SJSA1 (cell line): Measurements from ENCODE around the gene ETV6. TPM values are rescaled to one million over a fixed set of nuclear protein-coding genes. Genes with fewer than 3 reads are reported as not detected.
A peak's percentile ranks its signal among the peaks of the same experiment; 100 is the strongest.

Experiments
- DNase-seq, 2 experiments: peaks; one replicate each; pipeline ENCODE4 v3.0.0-alpha.2; 2015 to 2020; ENCODE audit warnings: low spot score in 2 of 2, low read depth in 1 of 2
- H3K27ac ChIP-seq: fragments of 250-450 bp; sonication (Bioruptor Pico); 2 replicates; pipeline ENCODE4 v1.5.1; 2020; ENCODE audit warnings: mild to moderate bottlenecking, moderate library complexity
- H3K27me3 ChIP-seq: fragments of 250-450 bp; sonication (Bioruptor Pico); replicated peaks from 2 replicates; pipeline ENCODE4 v1.5.1; 2020; ENCODE audit warnings: mild to moderate bottlenecking, moderate library complexity
- H3K36me3 ChIP-seq: fragments of 250-450 bp; sonication (Bioruptor Pico); 2 replicates; pipeline ENCODE4 v1.5.1; 2020; ENCODE audit warnings: mild to moderate bottlenecking
- H3K4me1 ChIP-seq: fragments of 250-450 bp; sonication (Bioruptor Pico); replicated peaks from 2 replicates; pipeline ENCODE4 v1.6.1; 2021; ENCODE audit warnings: mild to moderate bottlenecking
- H3K4me3 ChIP-seq: fragments of 250-450 bp; sonication (Bioruptor Pico); 2 replicates; pipeline ENCODE4 v1.5.1; 2020; ENCODE audit warnings: mild to moderate bottlenecking
- H3K9me3 ChIP-seq: fragments of 250-450 bp; sonication (Bioruptor Pico); replicated peaks from 2 replicates; pipeline ENCODE4 v1.5.1; 2020; ENCODE audit warnings: mild to moderate bottlenecking
- total RNA-seq: library from RNA; depleted of rRNA; stranded (reverse); fragments of >200 nt; shearing (Covaris generic); gene quantifications from 2 replicates; pipeline ENCODE4 v1.2.3, GENCODE V29; 2014

The ETV6 gene
- total RNA-seq, 1 experiment from 2014 or later = 8.0 TPM

DNA sequence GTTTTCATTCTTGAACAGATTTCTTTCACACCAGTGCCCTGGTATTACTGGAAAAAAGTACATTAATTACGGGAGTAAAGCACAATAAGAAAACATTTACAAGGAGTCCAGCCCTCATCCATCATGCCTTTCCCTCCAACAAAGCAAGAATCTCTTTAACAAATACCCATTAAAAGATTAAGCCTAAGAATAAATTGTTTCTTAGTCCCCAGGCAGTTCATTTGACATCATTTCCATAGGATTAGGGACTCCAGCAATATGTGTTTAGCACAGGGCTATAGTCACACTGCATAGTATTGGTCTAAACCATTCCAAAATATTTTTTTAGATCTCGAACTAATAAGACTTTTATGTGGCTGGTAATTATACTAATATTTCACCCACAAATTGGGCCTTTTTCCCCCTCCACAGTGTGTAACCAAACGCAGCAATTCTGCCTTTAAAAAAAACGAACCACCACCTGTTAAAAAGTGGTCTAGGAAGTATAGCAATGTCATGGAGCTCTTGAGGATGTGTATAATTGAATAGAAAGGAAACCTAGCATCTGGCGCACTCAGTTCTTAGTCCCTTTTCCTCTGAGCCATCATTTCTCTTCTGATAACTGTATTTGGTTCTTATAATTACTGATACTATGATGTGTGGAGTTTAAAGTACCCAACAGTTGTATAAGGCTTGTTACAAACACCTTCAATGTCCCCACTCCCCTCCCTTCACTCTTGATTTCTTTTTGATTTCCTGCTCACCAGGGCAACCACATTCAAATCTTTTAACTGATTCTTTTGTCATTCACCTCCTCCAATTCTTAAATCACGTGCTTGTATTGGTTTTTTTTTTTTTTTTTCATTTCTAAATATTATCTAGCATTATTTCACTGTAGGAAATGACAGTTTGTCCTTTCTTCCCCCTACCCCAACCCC is 138.7 kb downstream of the ETV6 start:
- Histone ChIP-seq H3K9me3 (no peaks in the 10 kb centered on the region), H3K36me3 (no peaks in the 10 kb centered on the region; the same call in 1 of the 2 replicates), H3K4me1 (peaks cover 19% of the 10 kb centered on the region), H3K4me3 (no peak overlapping the region), H3K27ac (no peak overlapping the region), H3K27me3 (no peaks in the 10 kb centered on the region)
- DNase-seq = no peak

DNA sequence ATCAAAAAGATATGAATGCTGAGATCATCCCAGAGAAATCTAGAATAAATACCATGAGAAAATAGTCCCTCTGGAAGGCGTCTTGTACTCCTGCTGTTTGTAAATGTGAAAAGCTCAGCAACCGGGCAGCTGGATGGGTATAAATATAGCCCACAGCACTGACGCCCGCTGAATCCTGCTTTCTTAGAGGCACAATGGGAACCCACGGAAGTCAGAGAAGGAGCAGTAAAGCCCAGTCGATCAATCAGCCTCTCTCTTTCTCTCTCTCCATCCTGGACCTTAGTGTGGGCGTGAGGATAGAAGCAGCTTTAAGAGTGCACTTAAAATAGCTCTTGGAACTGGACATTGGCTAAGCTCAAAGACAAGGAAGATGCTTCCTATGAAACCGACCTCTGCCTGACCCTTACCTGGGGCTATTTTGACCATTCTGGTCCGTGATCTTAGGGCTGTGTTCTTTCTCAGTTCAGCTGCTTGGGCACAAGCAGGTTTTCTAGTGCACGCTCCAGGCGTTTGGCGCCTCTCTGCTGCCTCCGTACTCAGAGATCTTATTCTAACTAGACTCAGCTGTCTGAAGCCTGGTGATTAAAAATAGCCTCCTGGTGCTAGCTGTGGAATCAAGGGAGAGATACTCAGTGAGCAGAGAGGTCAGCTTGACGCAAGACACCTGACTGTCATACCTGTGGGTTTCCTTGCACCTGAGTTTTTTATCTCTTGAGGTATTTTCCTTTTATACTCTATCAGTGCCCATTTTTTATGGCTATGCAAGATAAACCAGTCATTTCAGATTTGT is 144.6 kb downstream of the ETV6 start:
- peaks cover 63% of the 10 kb centered on the region for H3K4me1 ChIP-seq
- H3K27ac ChIP-seq = no peak overlapping the region

DNA sequence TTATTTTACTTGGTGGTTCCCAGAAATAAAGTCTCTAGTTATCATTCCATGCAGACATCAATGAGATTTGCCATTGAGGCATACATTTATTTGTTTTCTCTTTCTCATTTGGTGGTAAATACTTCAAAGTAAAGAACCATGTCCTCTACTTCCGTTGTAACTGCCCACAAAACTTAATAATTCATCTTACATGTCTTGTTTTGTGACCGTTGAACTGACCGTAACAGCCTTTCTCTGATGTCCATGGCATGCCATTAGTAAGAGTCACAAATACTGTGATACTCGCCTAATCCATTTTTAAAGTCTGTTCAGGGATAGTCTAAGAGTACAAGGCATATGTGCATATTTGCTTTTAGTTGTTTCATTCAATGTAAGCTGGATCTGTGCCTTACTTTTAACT is 145.3 kb downstream of the ETV6 start:
- H3K9me3 ChIP-seq = no peaks in the 10 kb centered on the region
- H3K27me3 ChIP-seq = no peaks in the 10 kb centered on the region
- H3K4me3 ChIP-seq = no peak overlapping the region
- no peak for DNase-seq
- peaks cover 66% of the 10 kb centered on the region for H3K4me1 ChIP-seq
- H3K36me3 ChIP-seq = no peaks in the 10 kb centered on the region; the same call in none of the 2 replicates
- H3K27ac ChIP-seq = 0 out of 2 replicates have a peak overlapping the region, but pooled peaks have one; percentile 96

More for the DNA sequence above, 144.6 kb downstream of the ETV6 start:
- Histone ChIP-seq H3K4me3 (no peak overlapping the region), H3K9me3 (no peaks in the 10 kb centered on the region), H3K36me3 (no peaks in the 10 kb centered on the region; the same call in none of the 2 replicates), H3K27me3 (no peaks in the 10 kb centered on the region)
- DNase-seq = peak in 1 of 2 experiments; percentile 23

DNA sequence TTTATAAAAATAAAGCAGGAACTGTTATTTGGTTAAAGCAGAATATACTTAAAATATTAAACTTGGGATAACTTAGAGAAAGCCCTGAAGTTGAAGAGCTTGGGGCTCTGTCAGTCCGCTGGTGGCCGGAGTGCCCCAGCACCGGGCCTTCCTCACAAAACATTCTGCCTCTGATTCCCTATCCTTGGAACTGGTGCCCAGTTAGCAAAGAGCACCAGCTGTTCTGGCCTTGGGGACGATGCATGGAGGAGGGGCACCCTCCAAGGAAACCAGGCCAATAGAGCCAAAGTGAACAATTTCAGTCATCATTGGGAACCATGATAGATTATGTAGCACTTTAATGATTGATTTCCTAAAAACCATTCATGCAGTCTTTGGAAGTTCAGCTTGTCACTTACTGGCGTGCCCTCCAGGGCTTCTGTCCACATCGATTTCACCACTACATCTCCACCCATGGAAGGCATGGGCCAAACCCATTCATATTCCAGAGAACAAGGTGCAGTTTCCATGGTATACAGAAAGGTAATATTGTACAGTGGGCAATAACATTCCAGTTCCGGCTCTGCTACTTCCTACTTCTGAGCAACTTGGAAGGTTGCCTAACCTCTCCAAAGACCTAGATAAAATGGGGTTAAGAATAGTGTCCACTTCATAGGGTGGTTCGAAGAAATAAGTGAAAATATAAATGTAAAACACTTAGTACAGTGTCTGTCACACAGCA is 145.9 kb downstream of the ETV6 start:
- H3K36me3 ChIP-seq = no peaks in the 10 kb centered on the region; the same call in none of the 2 replicates
- H3K27me3 ChIP-seq = no peaks in the 10 kb centered on the region
- H3K9me3 ChIP-seq = no peaks in the 10 kb centered on the region
- peaks cover 62% of the 10 kb centered on the region for H3K4me1 ChIP-seq
- peak overlapping the region; percentile 96 for H3K27ac ChIP-seq
- DNase-seq = no peak
- no peak overlapping the region for H3K4me3 ChIP-seq

DNA sequence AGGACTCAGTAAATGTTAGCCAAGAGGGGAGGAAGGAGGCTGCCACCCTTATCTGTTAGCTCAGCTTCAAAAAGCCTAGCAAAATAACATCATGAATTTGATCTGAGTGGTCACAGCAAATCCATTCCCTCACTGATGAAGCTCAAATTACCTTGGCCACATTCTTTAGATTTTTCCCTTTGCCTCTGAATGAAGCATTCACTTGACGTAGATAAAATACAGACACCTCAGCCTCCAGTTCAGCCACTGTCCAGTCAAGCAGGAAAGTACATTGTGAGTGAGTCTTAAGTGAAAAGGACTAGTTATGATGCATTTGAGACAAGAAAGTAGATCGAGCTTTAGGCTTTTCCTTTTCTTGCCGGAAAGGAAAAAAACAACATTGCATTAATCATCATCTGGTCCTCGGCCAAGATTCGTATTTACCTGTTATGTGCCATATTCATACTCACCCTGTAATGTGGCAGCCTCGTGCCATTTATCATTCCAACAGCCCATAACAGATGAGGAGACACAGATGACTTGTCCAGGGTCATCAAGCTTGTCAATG is 146.5 kb downstream of the ETV6 start:
- H3K36me3 ChIP-seq = no peaks in the 10 kb centered on the region; the same call in none of the 2 replicates
- DNase-seq = peak in 1 of 2 experiments; percentile 71
- peak overlapping the region; percentile 96 for H3K27ac ChIP-seq
- H3K4me3 ChIP-seq = no peak overlapping the region
- no peaks in the 10 kb centered on the region for H3K9me3 ChIP-seq
- H3K27me3 ChIP-seq = no peaks in the 10 kb centered on the region
- H3K4me1 ChIP-seq = peaks cover 62% of the 10 kb centered on the region

DNA sequence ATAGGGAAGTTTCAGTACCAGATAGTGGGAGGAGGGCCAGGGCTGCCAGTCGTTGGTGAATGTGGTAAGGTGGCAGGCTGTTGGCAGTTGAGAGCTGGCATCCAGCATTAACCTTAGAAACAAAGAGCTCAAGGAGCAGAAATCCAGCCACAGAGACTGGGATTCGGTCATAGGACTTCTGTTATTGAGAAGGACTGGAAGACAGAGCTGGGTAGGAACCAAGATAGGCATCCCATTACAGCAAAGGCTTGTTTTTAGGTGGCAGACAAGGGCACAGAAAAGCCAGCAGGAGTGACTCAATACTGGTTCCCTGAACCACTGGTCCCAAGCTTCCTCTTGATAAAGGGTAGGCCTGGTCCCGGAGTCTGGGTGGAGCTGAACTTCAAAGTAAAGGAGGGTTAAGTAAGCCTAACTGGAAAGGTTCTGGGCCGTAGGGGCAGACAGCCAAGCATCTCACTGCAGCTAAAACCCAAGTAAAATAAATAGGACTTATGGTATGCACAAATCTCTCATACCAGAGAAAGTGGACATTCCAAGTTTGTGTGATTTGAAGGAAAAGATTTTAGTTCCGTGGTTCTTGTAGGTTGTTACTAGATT is 147.9 kb downstream of the ETV6 start:
- DNase-seq = peak; percentile 94 to 95
- no peaks in the 10 kb centered on the region for H3K9me3 ChIP-seq
- no peaks in the 10 kb centered on the region for H3K27me3 ChIP-seq
- H3K36me3 ChIP-seq = no peaks in the 10 kb centered on the region; the same call in 1 of the 2 replicates
- H3K4me3 ChIP-seq = no peak overlapping the region
- H3K27ac ChIP-seq = peak overlapping the region; percentile 96
- H3K4me1 ChIP-seq = peaks cover 60% of the 10 kb centered on the region

DNA sequence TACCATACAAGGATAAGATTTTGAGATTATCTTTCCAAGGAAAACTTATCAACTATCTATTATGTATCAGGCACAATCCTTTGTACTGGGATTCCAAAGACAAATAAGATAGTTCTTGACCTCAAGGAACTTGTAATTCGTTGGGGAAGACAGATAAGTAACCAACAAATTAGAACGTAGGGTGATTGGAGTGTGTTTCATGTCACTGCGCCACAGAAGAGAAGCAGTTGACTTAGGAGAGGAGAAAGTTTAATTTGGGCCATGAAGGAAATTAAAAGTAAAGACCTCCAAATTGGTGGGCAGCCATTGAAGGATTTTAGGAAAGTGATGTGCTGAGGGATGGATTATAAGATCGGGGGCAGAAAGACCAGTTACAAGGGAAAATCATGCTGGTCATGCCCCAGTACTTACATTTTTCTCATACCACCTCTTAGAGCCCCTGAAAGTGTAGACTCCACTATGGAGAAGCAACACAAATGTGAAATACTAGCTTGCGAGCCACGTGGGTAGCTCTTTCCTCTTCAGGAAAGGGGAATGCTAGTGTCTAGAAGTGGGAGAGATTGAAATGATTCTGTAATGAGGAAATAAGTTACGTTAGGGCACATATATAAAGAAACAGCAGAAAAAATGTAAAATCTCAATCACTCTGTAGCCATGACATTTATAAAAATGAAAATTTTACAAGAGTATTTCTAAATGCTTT is 148.7 kb downstream of the ETV6 start:
- no peaks in the 10 kb centered on the region for H3K9me3 ChIP-seq
- peak overlapping the region; percentile 96 for H3K27ac ChIP-seq
- H3K27me3 ChIP-seq = no peaks in the 10 kb centered on the region
- no peaks in the 10 kb centered on the region; the same call in 1 of the 2 replicates for H3K36me3 ChIP-seq
- H3K4me3 ChIP-seq = no peak overlapping the region
- peak in 1 of 2 experiments; percentile 86 for DNase-seq
- peaks cover 60% of the 10 kb centered on the region for H3K4me1 ChIP-seq

DNA sequence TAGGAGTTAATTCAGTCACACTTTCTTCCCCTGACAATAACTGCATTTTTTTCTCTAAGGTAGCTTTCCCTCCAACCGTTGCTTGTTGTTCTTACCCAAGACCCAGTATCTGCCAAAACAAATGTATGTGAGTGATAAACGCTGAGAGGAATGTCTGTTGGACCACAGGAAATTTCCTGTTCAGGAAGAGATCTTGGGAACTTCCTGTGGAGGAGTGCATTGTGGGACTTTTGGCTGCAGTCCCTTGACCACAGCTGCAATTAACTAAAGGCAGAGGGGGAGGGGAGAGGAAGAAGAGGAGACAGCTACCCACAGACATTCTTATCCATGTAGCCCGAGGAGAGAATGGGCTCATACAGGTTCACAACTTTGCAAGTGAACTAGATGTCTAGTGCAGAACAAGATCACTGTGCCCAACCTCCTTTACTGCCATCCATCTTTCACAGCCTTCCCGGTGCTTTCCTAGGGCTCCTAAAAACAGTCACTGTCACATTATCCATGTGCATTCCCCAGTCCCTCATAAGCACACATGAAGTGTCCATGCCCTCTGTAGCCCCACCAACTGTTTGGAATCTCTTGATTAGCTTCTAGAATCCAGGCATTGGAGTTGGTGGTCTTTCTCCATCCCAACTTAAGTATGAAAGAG is 149.5 kb downstream of the ETV6 start:
- H3K27ac ChIP-seq = peak overlapping the region; percentile 96
- no peaks in the 10 kb centered on the region; the same call in 1 of the 2 replicates for H3K36me3 ChIP-seq
- no peaks in the 10 kb centered on the region for H3K9me3 ChIP-seq
- H3K27me3 ChIP-seq = no peaks in the 10 kb centered on the region
- no peak overlapping the region for H3K4me3 ChIP-seq
- peaks cover 53% of the 10 kb centered on the region for H3K4me1 ChIP-seq
- peak; percentile 86 to 96 for DNase-seq

DNA sequence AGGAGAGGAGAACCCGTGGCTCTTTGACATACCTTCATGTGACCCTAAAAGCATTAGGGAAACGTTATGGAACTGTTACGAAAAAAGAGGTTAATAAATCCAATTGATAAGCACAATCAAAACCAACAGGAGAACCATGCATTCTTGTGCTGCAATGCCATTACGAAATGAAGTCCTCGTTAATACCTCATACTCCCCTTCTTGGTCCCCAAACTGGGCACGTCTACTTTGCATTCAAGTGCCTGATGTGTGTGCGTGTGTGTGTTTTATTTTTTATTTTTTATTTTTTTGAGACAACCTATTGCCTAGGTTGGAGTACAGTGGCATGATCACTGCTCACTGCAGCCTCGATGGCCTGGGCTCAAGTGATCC is 150.0 kb downstream of the ETV6 start:
- Histone ChIP-seq H3K4me1 (peaks cover 49% of the 10 kb centered on the region), H3K4me3 (no peak overlapping the region), H3K27ac (peak overlapping the region; percentile 96), H3K9me3 (no peaks in the 10 kb centered on the region), H3K36me3 (no peaks in the 10 kb centered on the region; the same call in 1 of the 2 replicates), H3K27me3 (no peaks in the 10 kb centered on the region)
- no peak for DNase-seq

DNA sequence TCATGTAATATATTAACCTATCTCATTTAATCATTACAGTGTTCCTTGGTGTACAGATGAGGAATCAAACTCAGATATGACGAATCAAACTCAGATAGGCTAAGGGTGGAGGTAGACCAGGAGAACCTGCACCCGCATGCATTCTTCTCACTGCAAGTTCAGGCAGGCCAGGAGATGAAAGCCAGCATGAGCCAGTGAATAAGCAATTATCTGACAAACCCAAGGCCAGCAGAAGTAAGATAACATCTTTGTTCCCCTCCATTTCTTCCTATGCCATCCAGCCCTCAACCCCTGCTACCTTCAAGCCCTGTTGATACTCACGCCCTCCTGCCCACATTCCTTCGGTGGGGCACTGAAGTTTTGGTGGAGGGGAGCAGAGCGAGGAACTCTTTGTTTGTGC is 152.2 kb downstream of the ETV6 start:
- Histone ChIP-seq H3K27me3 (no peaks in the 10 kb centered on the region), H3K36me3 (no peaks in the 10 kb centered on the region), H3K4me3 (no peak overlapping the region), H3K9me3 (no peaks in the 10 kb centered on the region), H3K27ac (no peak overlapping the region), H3K4me1 (peaks cover 30% of the 10 kb centered on the region)
- no peak for DNase-seq

DNA sequence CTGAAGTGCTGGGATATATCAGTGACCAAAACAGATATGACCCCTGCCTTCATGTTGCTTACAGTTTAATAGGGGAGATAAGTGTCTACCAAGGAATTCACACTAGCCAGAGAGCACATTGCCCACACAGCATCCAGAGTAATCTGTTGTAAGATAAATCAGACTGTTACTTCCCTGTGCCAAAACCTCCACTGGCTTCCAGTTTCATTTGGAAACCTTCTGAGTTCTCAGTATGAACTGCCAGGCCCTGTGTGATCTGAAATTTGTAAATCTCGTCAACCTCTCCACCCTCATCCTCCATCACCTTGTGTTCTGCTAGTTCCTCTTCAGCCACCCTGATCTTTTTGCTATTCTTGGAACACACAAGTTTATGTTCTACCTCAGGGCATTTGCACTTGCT is 154.7 kb downstream of the ETV6 start:
- Histone ChIP-seq H3K9me3 (no peaks in the 10 kb centered on the region), H3K27ac (no peak overlapping the region), H3K36me3 (no peaks in the 10 kb centered on the region), H3K27me3 (no peaks in the 10 kb centered on the region), H3K4me3 (no peak overlapping the region), H3K4me1 (peaks cover 7% of the 10 kb centered on the region)
- DNase-seq = no peak

DNA sequence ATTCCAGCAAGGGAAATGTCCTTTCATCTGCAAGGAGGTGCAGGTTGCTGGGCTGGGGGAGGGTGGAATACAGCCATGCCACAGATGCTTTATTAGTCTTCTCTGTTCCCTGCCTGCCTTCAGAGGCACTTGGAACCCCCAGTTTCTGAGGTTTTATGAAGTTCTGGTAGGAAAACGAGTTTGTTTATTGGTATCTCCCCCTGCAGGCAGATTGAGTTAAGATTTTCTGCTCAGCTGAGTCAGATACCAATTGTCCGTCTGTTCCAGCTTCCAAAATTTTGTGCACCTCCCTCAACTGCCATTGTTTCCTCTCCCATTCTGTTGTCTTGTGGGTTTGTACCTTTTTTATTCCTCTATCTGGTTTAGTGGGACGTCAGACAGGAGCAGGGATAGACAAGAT is 155.6 kb downstream of the ETV6 start:
- Histone ChIP-seq H3K4me1 (0 out of 2 replicates have a peak, but pooled peaks cover 3% of the 10 kb centered on the region), H3K27ac (no peak overlapping the region), H3K4me3 (no peak overlapping the region), H3K36me3 (no peaks in the 10 kb centered on the region), H3K27me3 (no peaks in the 10 kb centered on the region), H3K9me3 (no peaks in the 10 kb centered on the region)
- no peak for DNase-seq
